Choroid plexus epithelial cell (primary cell): ENCODE data around the gene SSX2.
"Not testable (repeated sequence)": the region's sequence is repeated elsewhere in the genome, so short reads cannot be mapped to it uniquely, and the experiment has no call there.

Source experiments
- DNase-seq: peaks from one replicate; pipeline ENCODE4 v3.0.0-alpha.2; 2010; ENCODE audit warnings: low read depth
- H3K4me3 ChIP-seq: 2 replicates; pipeline ENCODE4 v1.5.1; 2011; ENCODE audit warnings: low read depth, mild to moderate bottlenecking, control low read depth, low read length, moderate library complexity

SSX2 gene, protein sequence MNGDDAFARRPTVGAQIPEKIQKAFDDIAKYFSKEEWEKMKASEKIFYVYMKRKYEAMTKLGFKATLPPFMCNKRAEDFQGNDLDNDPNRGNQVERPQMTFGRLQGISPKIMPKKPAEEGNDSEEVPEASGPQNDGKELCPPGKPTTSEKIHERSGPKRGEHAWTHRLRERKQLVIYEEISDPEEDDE

DNA sequence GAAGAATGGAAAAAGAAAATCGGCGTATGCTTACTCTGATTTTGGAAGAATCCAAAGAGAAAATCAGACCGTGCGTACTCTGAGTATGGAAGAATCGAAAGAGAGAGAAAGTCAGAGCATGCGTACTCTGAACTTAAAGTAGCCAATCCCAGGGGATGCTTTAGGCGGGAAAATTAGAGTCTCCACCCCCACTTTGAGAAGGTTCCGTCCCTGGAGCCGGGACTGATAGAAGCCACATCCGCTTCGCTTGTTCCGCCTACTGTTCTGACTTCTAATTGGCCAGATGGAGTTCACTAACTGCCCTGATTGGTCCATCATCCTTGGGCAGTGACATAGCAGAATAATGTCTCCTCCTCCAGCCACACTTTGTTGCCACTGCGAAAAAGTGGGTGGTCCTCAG, at the start of gene SSX2:
Gene SSX2 (minus strand): TSS at position 101 of the 400 bp plus-strand sequence. CDS start 1,429 bp downstream, outside the sequence.
- not testable (repeated sequence) for DNase-seq, H3K4me3 ChIP-seq

DNA sequence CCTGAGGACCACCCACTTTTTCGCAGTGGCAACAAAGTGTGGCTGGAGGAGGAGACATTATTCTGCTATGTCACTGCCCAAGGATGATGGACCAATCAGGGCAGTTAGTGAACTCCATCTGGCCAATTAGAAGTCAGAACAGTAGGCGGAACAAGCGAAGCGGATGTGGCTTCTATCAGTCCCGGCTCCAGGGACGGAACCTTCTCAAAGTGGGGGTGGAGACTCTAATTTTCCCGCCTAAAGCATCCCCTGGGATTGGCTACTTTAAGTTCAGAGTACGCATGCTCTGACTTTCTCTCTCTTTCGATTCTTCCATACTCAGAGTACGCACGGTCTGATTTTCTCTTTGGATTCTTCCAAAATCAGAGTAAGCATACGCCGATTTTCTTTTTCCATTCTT, 44.0 kb upstream of the SSX2 start, which contains the start of gene SSX2B:
Gene SSX2B (plus strand): TSS at position 301 of the 400 bp plus-strand sequence. CDS start 1,429 bp downstream, outside the sequence.
- not testable (repeated sequence) for H3K4me3 ChIP-seq, DNase-seq

DNA sequence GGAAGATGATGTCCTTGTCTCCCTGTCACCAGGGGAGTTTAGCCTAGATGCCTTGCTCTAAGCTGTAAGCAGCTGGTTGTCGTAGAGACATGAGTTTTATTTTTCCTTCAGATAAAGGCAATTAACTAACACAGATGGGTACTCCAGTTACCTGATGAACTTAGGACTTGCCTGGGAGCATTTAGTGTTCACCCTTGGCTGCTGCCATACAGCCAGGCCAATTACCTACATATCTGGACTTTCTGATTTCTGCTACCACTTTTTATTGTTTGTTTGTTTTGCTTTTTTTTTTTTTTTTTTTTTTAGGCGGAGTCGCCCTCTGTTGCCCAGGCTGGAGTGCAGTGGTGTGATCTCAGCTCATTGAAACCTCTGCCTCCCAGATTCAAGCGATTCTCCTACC, 14.9 kb downstream of the SSX2 start:
- not testable (repeated sequence) for H3K4me3 ChIP-seq, DNase-seq

DNA sequence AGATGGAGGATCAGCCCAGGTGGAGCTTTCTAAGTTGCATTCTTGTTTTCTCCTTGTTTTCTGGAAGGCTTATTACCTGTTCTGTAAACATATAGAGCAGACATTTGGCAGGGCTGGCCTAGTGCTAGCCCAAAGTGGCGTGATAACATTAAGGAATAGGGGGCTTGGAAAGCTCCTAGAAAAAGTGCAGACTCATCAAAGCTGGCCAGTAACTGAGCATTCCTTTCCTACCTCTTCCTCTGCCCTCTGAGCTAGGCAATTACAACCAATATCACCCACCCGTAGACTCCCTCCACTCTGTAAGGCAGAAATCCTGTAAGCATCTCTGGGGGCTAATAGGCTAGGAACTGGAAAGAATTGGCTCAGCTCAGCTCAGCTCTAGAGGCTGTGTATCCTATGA, 44.8 kb downstream of the SSX2 start:
- not testable (repeated sequence) for H3K4me3 ChIP-seq, DNase-seq

DNA sequence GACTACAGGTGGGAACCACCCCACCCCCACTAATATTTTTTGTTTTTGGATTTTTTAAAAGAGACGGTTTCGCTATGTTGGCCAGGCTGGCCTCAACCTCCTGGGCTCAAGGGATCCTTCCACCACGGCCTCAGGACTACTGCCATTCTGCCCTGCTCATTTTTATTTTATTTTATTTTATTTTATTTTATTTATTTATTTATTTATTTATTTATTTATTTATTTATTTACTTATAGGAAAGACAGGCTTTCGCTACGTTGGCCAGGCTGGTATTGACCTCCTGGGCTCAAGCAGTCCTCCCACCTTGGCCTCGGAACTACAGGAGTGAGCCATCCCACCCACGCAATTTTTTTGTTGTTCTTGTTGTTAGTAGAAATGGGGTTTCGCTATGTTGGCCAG, 51.5 kb downstream of the SSX2 start:
- not testable (repeated sequence) for H3K4me3 ChIP-seq, DNase-seq

DNA sequence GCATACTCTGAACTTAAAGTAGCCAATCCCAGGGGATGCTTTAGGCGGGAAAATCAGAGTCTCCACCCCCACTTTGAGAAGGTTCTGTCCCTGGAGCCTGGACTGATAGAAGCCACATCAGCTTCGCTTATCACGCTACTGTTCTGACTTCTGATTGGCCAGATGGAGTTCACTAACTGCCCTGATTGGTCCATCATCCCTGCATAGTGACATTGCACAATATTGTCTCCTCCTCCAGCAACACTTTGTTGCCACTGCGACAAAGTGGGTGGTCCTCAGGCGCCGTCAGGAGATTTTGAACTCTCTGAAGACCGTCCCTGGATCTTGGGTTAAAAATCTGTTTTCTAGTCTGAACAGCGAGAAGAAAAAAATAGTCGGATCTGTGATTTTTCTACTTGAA, 52.2 kb downstream of the SSX2 start, which contains the start of gene SSX7:
Gene SSX7 (minus strand): TSS at position 101 of the 400 bp plus-strand sequence. CDS start 1,428 bp downstream, outside the sequence.
- H3K4me3 ChIP-seq, DNase-seq: not testable (repeated sequence)

DNA sequence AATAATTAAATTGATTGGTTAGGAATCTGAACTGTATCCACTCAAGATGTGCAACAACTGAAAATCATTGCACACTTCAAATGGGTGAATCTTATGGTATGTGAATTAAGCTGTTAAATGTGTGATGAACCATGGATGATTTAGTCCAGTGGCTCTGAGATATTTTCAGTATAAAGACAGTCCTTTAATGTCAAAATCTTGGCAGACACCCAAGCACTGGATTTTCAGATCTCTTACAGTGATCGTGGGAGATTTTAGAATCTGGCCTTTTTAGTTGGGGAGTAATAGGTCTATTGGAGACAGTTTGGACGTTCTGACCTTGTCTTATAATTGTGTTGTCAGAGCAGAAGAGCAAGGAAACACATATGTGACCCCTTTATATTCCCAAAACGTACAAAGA, 56.3 kb downstream of the SSX2 start:
- H3K4me3 ChIP-seq, DNase-seq: not testable (repeated sequence)

DNA sequence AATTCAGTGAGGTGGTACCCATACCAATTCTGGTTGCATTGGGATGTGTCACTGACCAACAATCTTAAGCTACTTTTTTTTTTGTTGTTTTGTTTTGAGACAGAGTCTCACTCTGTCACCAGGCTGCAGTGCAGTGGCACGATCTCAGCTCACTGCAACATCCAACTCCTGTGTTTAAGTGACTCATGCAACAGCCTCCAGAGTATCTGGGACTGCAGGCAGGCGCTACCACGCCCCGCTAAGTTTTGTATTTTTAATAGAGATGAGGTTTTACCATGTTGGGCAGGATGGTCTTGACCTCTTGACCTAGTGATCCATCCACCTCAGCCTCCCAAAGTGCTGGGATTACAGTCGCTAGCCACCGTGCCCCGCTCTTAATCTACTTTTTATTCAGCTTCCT, 58.0 kb downstream of the SSX2 start:
- DNase-seq, H3K4me3 ChIP-seq: not testable (repeated sequence)
